GM21367 (cell line): ENCODE measurements around the gene RAD51B.

ENCODE experiments used
- ATAC-seq: cut with Tn5 transposase; IDR thresholded peaks from one replicate; pipeline ENCODE4 v1.9.1; 2021; ENCODE audit not compliant: unreplicated experiment

The RAD51B gene

GRCh38 chr14:68262567-68262966 lies 443.0 kb downstream of the RAD51B start:
- no peak for ATAC-seq

- ATAC-seq = no peak
Observed at GRCh38 chr14:68263563-68264259, 444.1 kb downstream of the RAD51B start.

- ATAC-seq = no peak
Observed at GRCh38 chr14:68264260-68264569, 444.6 kb downstream of the RAD51B start.

- no peak for ATAC-seq
Observed at GRCh38 chr14:68266998-68267397, 447.4 kb downstream of the RAD51B start.

GRCh38 chr14:68268197-68268596 lies 448.6 kb downstream of the RAD51B start:
- ATAC-seq = peak; percentile 64

- no peak for ATAC-seq
Observed at GRCh38 chr14:68268719-68269118, 449.1 kb downstream of the RAD51B start.

- no peak for ATAC-seq
Observed at GRCh38 chr14:68269136-68269927, 449.8 kb downstream of the RAD51B start.

GRCh38 chr14:68270342-68270741 lies 450.8 kb downstream of the RAD51B start:
- ATAC-seq = no peak

- no peak for ATAC-seq
Observed at GRCh38 chr14:68271913-68272391, 452.4 kb downstream of the RAD51B start.

- ATAC-seq = no peak
Observed at GRCh38 chr14:68273413-68273812, 453.8 kb downstream of the RAD51B start.

- ATAC-seq = no peak
Observed at GRCh38 chr14:68274725-68275124, 455.1 kb downstream of the RAD51B start.

GRCh38 chr14:68278576-68279436 lies 459.2 kb downstream of the RAD51B start:
- no peak for ATAC-seq

GRCh38 chr14:68279437-68279720 lies 459.8 kb downstream of the RAD51B start:
- ATAC-seq = no peak

GRCh38 chr14:68279777-68280233 lies 460.2 kb downstream of the RAD51B start:
- ATAC-seq = peak; percentile 38

- no peak for ATAC-seq
Observed at GRCh38 chr14:68281497-68281896, 461.9 kb downstream of the RAD51B start.

GRCh38 chr14:68282479-68283377 lies 463.1 kb downstream of the RAD51B start:
- no peak for ATAC-seq

GRCh38 chr14:68283378-68284123 lies 464.0 kb downstream of the RAD51B start:
- no peak for ATAC-seq

- ATAC-seq = no peak
Observed at GRCh38 chr14:68284333-68284732, 464.8 kb downstream of the RAD51B start.

GRCh38 chr14:68284834-68285233 lies 465.3 kb downstream of the RAD51B start:
- ATAC-seq = no peak
